Activated CD4-positive, alpha-beta T cell treated with anti-CD3 and anti-CD28 coated beads, Interleukin-10, Interleukin-2, amounts not matched to agents 100 ng/mL and 50 ng/mL, durations not matched to agents 16 hours and 8 hours (primary cell): Measurements from ENCODE around the gene CFAP53.

ENCODE experiments used
- DNase-seq: peaks from one replicate; pipeline ENCODE4 v3.0.0-alpha.2; 2020

CFAP53 gene

DNA sequence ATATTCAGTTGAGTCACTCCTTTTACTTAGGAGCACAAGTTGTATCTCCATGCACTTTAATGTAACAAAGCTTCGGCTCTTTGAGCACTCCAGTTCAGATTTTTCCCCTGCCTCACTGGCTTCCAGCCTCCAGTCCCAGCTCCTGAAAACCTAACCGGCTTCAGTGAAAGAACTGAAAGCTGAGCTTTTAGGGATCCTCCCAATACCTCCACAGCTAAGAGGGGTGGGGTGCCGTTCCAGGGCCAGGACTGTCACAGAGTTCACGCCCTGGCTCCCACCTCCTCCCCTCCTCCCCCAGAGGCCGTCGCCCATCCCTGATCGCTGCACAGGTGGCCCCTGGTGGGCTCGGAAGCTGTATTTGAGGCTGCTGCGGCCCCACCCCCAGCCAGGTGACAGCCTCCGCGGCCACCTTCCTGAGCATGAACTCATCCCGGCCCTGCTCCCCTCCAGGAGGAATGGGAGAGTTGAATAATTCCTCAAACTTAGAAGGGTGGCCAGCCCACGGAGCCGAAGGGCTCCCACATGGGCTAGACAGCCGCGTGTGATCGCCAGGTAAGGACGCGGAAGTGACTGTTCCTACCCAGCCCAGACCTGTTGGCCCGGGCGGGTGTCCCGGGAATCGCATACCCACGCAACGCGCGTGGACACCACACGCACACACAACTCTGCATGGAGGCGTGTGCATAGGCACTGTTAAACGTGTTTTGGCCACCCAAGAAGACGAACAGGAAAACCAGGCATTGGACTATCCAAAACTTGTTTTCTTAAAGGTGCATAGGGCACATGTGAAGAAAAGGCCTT is 73.1 kb downstream of the CFAP53 start:
- no peak for DNase-seq

DNA sequence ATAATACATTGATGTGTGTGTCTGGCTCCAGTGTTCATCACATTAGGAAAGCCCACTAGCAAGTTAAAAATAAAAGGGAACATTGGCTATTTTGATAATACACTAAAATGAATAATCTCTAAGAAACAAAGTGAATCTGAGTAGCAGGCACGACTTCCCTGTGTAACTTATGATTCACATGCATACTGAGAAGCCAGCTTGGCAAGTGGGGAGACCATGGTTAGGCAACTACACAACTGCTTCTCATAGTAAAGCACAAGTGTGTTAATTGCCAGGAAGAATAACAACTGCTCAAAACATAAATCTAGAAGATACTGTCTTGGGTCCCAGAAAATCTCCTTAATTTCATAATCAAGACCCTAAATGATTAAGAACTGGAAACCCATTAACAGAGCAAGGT is 75.4 kb downstream of the CFAP53 start:
- no peak for DNase-seq

DNA sequence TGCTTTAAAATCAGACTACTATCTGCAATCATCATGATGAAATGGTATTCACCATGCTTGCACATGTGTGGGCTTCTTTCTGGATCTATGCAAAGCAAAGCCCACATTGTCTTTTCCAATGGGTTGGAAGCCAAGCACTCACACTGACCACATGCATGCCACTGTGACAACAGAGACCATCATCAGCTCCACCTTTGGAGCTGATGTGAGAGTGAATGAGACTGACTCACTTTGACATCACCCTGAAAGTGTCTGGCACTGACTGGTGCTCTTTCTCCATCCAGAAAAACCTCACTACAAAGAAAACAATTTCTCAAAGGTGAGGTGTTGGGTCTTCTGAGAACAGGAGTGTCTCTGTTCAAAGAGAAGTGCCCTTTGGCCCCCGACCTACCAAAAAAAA is 76.1 kb downstream of the CFAP53 start:
- DNase-seq: no peak

DNA sequence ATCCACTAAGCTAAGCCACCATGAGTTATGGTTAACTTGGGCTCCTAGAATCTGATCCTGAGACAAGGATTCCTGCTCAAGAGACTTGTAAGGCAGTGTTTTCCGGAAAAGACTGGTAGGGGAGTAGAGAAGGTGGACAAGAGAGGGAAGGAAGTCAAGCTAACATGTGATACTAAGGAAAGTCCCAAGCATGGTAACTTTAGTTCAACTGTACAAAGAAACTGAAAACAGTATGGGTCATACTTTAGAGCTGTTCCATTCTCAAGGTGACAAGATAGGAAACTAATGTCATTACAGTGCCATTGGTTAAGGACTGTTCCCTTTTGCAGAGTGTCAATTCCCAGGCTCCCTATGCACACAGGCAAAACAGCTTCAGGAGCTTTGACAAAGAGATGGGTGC is 77.1 kb downstream of the CFAP53 start:
- DNase-seq: peak; percentile 5

DNA sequence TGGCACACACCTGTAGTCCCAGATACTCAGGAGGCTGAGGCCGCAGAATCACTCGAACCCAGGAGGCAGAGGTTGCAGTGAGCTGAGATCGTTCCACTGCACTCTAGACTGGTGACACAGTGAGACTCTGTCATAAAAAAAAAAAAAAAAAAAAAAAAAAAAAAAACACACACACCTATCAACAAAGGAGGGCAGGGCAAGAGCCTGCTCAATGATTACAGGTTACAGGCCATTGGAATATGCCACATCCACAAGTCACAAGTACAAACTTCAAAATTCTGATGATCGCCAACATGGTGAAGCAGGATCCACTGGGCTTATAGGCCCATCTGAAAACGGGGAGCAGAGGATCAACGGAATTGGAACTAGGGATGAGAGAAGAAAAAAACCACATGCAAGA is 77.6 kb downstream of the CFAP53 start:
- no peak for DNase-seq

DNA sequence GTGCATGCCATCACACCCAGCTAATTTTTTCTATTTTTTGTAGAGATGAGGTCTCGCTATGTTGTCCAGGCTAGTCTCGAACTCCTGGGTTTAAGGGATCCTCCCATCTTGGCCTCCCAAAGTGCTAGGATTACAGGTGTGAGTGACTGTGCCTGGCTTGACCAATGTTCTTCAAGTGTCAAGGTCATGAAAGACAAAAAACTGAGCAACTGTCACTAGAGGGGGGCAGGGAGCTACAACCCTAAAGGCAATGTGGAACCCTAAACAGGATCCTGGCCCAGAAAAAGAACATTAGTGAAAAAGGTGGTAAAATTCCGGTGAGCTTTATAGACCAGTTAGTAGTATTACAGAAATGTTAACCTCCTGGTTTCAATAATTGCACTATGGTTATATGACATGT is 78.6 kb downstream of the CFAP53 start:
- DNase-seq: no peak

DNA sequence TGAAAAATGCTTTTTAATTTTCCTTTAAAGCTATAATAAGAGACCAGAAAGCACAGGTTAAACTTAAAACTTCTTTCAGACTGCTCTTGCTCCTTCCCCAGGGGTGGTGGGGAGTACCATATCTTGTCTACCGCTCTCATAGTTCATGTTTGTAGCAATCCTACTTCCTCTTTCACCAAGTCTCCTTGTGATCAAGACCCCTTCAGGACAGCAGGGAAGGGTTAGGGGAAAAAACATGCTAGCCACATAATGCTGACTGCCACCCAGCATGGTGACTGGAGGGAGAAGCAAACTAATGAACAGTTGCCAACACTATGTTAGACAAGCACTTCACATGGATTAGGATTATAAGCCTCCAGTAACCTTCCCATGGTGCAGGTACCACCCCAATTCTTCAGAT is 79.9 kb downstream of the CFAP53 start:
- DNase-seq: no peak

DNA sequence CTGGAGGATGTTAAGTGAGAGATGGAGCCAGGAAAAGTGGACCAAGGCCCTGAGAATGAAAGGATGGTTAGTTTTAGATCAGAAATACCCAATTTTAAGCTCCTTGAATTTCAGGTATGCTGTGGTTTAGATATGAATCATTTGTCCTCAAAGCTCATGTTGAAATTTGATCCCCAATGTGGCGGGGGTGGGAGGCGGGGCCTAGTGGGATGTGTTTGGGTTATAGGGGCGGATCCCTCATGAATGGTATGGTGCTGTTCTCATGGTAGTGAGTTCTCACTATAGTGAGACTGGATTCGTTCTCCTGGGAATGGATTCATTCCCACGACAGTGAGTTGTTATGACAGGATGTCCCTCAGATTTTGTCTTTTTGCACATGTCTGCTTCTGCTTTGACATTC is 82.7 kb downstream of the CFAP53 start:
- DNase-seq: no peak

DNA sequence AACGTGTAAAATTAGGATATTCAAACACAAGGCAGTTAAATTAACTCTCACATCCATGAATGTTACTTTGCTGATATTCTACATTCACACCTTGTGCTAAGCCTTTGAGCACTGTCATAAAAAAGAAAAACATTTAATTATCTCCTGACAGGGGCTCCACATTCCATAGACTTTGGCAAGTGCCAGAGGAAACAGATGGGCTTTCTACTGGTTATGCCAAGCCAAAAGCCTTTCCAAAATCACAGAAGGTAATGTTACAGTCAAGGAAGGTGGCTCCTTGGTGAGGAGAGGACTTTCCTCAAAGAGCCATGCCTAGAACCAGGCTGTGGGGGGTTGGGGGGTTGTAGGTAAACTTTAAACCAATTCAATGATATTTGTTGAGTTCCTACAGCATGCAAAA is 83.8 kb downstream of the CFAP53 start:
- DNase-seq: no peak

DNA sequence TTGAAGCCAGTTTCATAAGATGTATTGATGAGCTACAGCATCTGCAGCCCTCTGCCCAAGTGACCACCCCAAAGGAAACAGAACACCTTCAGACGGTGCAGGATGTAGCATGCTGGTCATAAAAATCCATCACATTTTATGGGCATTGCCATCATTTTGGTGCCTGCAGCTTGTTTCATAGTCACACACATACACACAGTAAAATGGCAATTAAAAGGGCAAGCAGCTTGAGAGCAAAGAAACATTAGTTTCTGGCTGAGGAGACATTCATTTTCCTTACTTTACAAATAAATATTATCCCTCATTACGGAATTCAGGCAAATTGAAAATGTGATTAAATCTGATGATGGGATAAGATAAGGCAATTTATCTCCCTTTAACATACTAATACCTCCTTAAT is 84.7 kb downstream of the CFAP53 start:
- DNase-seq: no peak

DNA sequence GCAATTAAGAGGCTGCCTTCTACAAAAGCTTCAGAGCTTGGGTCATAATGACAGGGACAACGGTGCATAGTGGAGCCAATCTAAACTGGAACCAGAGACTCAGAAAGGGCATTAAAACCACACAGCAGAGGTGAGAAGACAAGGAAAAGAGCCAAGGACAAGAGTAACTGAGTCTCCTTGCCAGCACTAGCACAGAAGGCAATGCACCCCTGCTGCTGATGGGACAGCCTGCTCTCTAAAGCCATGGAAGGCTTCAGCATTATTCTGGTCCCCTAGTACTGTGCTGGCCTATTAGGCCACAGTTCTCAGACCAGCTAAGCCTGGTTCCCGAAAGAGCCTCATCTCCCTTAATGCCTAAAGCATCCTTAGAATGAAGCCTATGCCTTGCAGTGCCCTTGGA is 86.8 kb downstream of the CFAP53 start:
- DNase-seq: no peak

DNA sequence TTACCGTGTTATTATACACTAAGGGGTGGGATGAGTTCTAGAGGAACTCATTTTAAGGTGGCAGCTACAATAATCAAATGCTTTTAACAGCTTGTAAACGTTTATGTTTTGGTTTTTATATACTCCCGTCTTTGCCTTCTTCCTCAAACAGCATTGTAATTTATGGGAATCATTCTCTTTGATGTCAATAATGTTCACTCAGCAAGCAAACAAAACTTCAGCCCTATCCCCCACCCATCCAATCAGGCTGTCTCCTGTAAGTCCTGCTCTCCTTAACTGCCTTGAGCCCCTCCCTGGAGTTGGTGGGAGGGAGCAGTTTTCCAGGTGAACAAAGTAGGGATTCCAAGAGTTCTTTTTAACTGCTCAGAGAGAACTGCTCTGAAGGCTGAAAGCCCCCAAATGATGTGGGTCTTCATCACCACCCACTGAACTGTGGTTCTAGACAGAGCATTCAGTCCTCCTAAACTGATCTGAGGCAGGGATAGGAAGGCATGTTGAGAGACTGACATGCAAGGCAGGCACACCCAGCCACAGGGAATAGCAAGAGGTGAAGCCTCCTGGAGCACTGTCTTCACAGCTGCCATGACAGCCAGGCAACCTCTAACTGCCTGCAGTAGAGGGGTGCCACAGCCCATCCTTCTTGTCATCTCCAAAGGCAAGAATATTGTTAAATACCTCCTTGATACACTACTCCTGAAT is 88.9 kb downstream of the CFAP53 start:
- DNase-seq: no peak
